WTC11 (cell line): ENCODE measurements around the gene AIFM2. TPM values are rescaled to one million over a fixed set of nuclear protein-coding genes. Genes with fewer than 3 reads are reported as not detected.

Experiments
- ATAC-seq: fragments of 200-7000 bp; cut with Tn5 transposase; 2 replicates; pipeline ENCODE4 v1.10.0; 2021; ENCODE audit warnings: mild to moderate bottlenecking, moderate library complexity
- CTCF ChIA-PET: fragments of 300-600 bp; sonication (Branson Sonifier 250); formaldehyde crosslinking; loops from one replicate; lab custom pipeline; 2021; ENCODE audit warnings: antibody characterized with exemption; lab: Charles Lee
- POLR2A ChIA-PET: fragments of 350-600 bp; sonication (Branson Sonifier 250); formaldehyde crosslinking; loops from one replicate; lab custom pipeline; 2021; ENCODE audit warnings: antibody characterized with exemption; lab: Charles Lee
- DNase-seq: peaks from one replicate; pipeline ENCODE4 v3.0.0; 2021; ENCODE audit warnings: low spot score
- H3K27ac Mint-ChIP-seq: 2 replicates; pipeline ENCODE4 v1.8.0; 2021; ENCODE audit warnings: mixed read lengths
- H3K27me3 Mint-ChIP-seq: 2 replicates; pipeline ENCODE4 v1.8.0; 2021; ENCODE audit warnings: low read depth, mild to moderate bottlenecking, moderate library complexity, mixed read lengths
- H3K36me3 Mint-ChIP-seq: 2 replicates; pipeline ENCODE4 v1.8.0; 2021; ENCODE audit warnings: mixed read lengths
- H3K4me1 Mint-ChIP-seq: 2 replicates; pipeline ENCODE4 v1.8.0; 2022; ENCODE audit warnings: mixed read lengths
- H3K4me3 Mint-ChIP-seq: 2 replicates; pipeline ENCODE4 v1.8.0; 2021; ENCODE audit warnings: mild to moderate bottlenecking, moderate library complexity, mixed read lengths
- H3K9me3 Mint-ChIP-seq: 2 replicates; pipeline ENCODE4 v1.8.0; 2021; ENCODE audit warnings: mixed read lengths
- AFF4 ChIP-seq: sonication (generic); formaldehyde crosslinking; IDR thresholded peaks from 2 replicates; pipeline ENCODE4 v1.8.1; 2023; ENCODE audit warnings: mild to moderate bottlenecking, missing genetic modification reagents, borderline replicate concordance
- ATF3 ChIP-seq: sonication (generic); formaldehyde crosslinking; conservative IDR thresholded peaks from 2 replicates; pipeline ENCODE4 v1.8.1; 2022; ENCODE audit warnings: mild to moderate bottlenecking, missing genetic modification reagents
- CBFB ChIP-seq: sonication (generic); formaldehyde crosslinking; IDR thresholded peaks from 2 replicates; pipeline ENCODE4 v1.8.1; 2022; ENCODE audit warnings: mild to moderate bottlenecking, low read depth, missing genetic modification reagents
- CREM ChIP-seq: sonication (generic); formaldehyde crosslinking; IDR thresholded peaks from 2 replicates; pipeline ENCODE4 v1.8.1; 2022; ENCODE audit warnings: mild to moderate bottlenecking, missing genetic modification reagents, moderate library complexity
- E2F5 ChIP-seq: sonication (generic); formaldehyde crosslinking; IDR thresholded peaks from 2 replicates; pipeline ENCODE4 v1.8.1; 2022; ENCODE audit warnings: mild to moderate bottlenecking, moderate library complexity, missing genetic modification reagents
- EMX1 ChIP-seq: fragments of 250-450 bp; sonication (Bioruptor Pico); IDR thresholded peaks from 2 replicates; pipeline ENCODE4 v1.8.0; 2021; ENCODE audit warnings: mild to moderate bottlenecking
- FOXP1 ChIP-seq: sonication (generic); formaldehyde crosslinking; IDR thresholded peaks from 2 replicates; pipeline ENCODE4 v1.8.0; 2022; ENCODE audit warnings: missing genetic modification reagents, mild to moderate bottlenecking, moderate library complexity, borderline replicate concordance
- HMGA2 ChIP-seq: fragments of 250-450 bp; sonication (Bioruptor Pico); IDR thresholded peaks from 2 replicates; pipeline ENCODE4 v1.4.0; 2021; ENCODE audit warnings: mild to moderate bottlenecking, moderate library complexity
- HMGXB4 ChIP-seq: sonication (generic); formaldehyde crosslinking; IDR thresholded peaks from 2 replicates; pipeline ENCODE4 v1.8.1; 2023; ENCODE audit warnings: mild to moderate bottlenecking, moderate library complexity, missing genetic modification reagents
- NFATC4 ChIP-seq: fragments of 250-450 bp; sonication (Bioruptor Pico); IDR thresholded peaks from 2 replicates; pipeline ENCODE4 v1.9.0; 2021; ENCODE audit warnings: mild to moderate bottlenecking
- NR1H2 ChIP-seq: sonication (generic); formaldehyde crosslinking; IDR thresholded peaks from 2 replicates; pipeline ENCODE4 v1.9.0; 2021; ENCODE audit warnings: mild to moderate bottlenecking, moderate library complexity, missing genetic modification reagents
- NR2C2 ChIP-seq: sonication (generic); formaldehyde crosslinking; IDR thresholded peaks from 2 replicates; pipeline ENCODE4 v1.8.0; 2022; ENCODE audit warnings: mild to moderate bottlenecking, missing genetic modification reagents
- RORB ChIP-seq: fragments of 250-450 bp; sonication (Bioruptor Pico); IDR thresholded peaks from 2 replicates; pipeline ENCODE4 v1.9.0; 2021; ENCODE audit warnings: mild to moderate bottlenecking
- TCF7 ChIP-seq: sonication (generic); formaldehyde crosslinking; IDR thresholded peaks from 2 replicates; pipeline ENCODE4 v1.8.0; 2022; ENCODE audit warnings: mild to moderate bottlenecking, low read depth, missing genetic modification reagents, moderate library complexity
- TEAD4 ChIP-seq: sonication (generic); formaldehyde crosslinking; IDR thresholded peaks from 2 replicates; pipeline ENCODE4 v1.8.0; 2022; ENCODE audit warnings: mild to moderate bottlenecking, missing genetic modification reagents
- USF2 ChIP-seq: sonication (generic); formaldehyde crosslinking; IDR thresholded peaks from 2 replicates; pipeline ENCODE4 v1.8.1; 2023; ENCODE audit warnings: mild to moderate bottlenecking, missing genetic modification reagents, moderate library complexity
- ZNF263 ChIP-seq: sonication (generic); formaldehyde crosslinking; IDR thresholded peaks from 2 replicates; pipeline ENCODE4 v1.8.1; 2022; ENCODE audit warnings: low read depth, mild to moderate bottlenecking, moderate library complexity, missing genetic modification reagents
- ZNF671 ChIP-seq: fragments of 250-450 bp; sonication (Bioruptor Pico); IDR thresholded peaks from 2 replicates; pipeline ENCODE4 v1.8.0; 2021; ENCODE audit warnings: mild to moderate bottlenecking
- total RNA-seq: library from RNA; stranded (reverse); gene quantifications from 3 replicates; pipeline ENCODE4 v1.2.3, GENCODE V29; 2021

AIFM2 gene
- total RNA-seq, 1 experiment from 2014 or later, result 4.4 TPM

GRCh38 chr10:70066190-70066589 lies 66.4 kb downstream of the AIFM2 start (continued):
- TF ChIP-seq NFATC4 (CRISPR knock-in tag), result no peak
- no peak for TF ChIP-seq FOXP1
- TF ChIP-seq RORB (CRISPR knock-in tag), result no peak
- no peak for TF ChIP-seq TCF7
- TF ChIP-seq NR2C2, result no peak
- TF ChIP-seq ATF3 (CRISPR knock-in tag), result no peak
- no peak for TF ChIP-seq ZNF263 (CRISPR knock-in tag)
- no peak for TF ChIP-seq HMGA2 (CRISPR knock-in tag)
- no peak for TF ChIP-seq AFF4 (CRISPR knock-in tag)

- TF ChIP-seq ZNF671 (no peak), CREM (CRISPR knock-in tag) (no peak), NR1H2 (no peak), HMGXB4 (CRISPR knock-in tag) (no peak), HMGA2 (CRISPR knock-in tag) (no peak), E2F5 (no peak), CBFB (CRISPR knock-in tag) (no peak), TEAD4 (CRISPR knock-in tag) (no peak), EMX1 (CRISPR knock-in tag) (no peak), USF2 (CRISPR knock-in tag) (no peak)
- CTCF ChIA-PET, result interaction anchor here (1.1 to 1.2 kb wide), 2 partner anchors 82 to 300 kb away, joined by 3 to 4 read pairs; partner anchors contain the start of gene TYSND1
- no peak overlapping the region for H3K27ac Mint-ChIP-seq
- H3K4me3 Mint-ChIP-seq, result no peak overlapping the region
- POLR2A ChIA-PET, result no interaction called here
- H3K9me3 Mint-ChIP-seq, result no peaks in the 10 kb centered on the region
- ATAC-seq, result no peak
- no peaks in the 10 kb centered on the region; the same call in none of the 2 replicates for H3K27me3 Mint-ChIP-seq
- DNase-seq, result no peak
- peaks cover 11% of the 10 kb centered on the region for H3K4me1 Mint-ChIP-seq
- no peaks in the 10 kb centered on the region for H3K36me3 Mint-ChIP-seq
Observed at GRCh38 chr10:70064486-70064885, 68.1 kb downstream of the AIFM2 start.
